GM21619 (cell line): ENCODE measurements around the gene C9.
"Not testable (repeated sequence)": the region's sequence is repeated elsewhere in the genome, so short reads cannot be mapped to it uniquely, and the experiment has no call there.

Source experiments
- ATAC-seq: cut with Tn5 transposase; IDR thresholded peaks from one replicate; pipeline ENCODE4 v1.9.1; 2021; ENCODE audit not compliant: unreplicated experiment

The C9 gene

GRCh38 chr5:39266442-39266841 lies 97.9 kb downstream of the C9 start:
- no peak for ATAC-seq

- peak; percentile 94 for ATAC-seq
Measured at GRCh38 chr5:39264528-39264927, 99.8 kb downstream of the C9 start.

GRCh38 chr5:39262981-39263380 lies 101.3 kb downstream of the C9 start:
- ATAC-seq: no peak

GRCh38 chr5:39260095-39260494 lies 104.2 kb downstream of the C9 start:
- no peak for ATAC-seq

- no peak for ATAC-seq
Measured at GRCh38 chr5:39257554-39257953, 106.7 kb downstream of the C9 start.

- ATAC-seq: peak; percentile 63
Measured at GRCh38 chr5:39256477-39257235, 107.6 kb downstream of the C9 start.

- ATAC-seq: no peak
Measured at GRCh38 chr5:39255406-39255805, 108.9 kb downstream of the C9 start.

- ATAC-seq: no peak
Measured at GRCh38 chr5:39254671-39255070, 109.6 kb downstream of the C9 start.

- ATAC-seq: no peak
Measured at GRCh38 chr5:39253196-39253595, 111.1 kb downstream of the C9 start.

- ATAC-seq: no peak
Measured at GRCh38 chr5:39249564-39250274, 114.6 kb downstream of the C9 start.

- no peak for ATAC-seq
Measured at GRCh38 chr5:39249069-39249468, 115.2 kb downstream of the C9 start.

GRCh38 chr5:39240750-39241149 lies 123.5 kb downstream of the C9 start:
- ATAC-seq: no peak

GRCh38 chr5:39238366-39239105 lies 125.8 kb downstream of the C9 start:
- no peak for ATAC-seq

GRCh38 chr5:39236718-39237117 lies 127.6 kb downstream of the C9 start:
- ATAC-seq: no peak

- no peak for ATAC-seq
Measured at GRCh38 chr5:39235648-39236047, 128.6 kb downstream of the C9 start.

GRCh38 chr5:39234494-39234893 lies 129.8 kb downstream of the C9 start:
- not testable (repeated sequence) for ATAC-seq
